Activated CD4-positive, alpha-beta T cell treated with anti-CD3 and anti-CD28 coated beads, Interleukin-2, amount 50 U/mL, for 48 hours (primary cell): ENCODE data around the gene MAST4.

Experiments used
- DNase-seq, 2 experiments: peaks; one replicate each; pipeline ENCODE4 v3.0.0-alpha.2; 2020

Gene MAST4

DNA sequence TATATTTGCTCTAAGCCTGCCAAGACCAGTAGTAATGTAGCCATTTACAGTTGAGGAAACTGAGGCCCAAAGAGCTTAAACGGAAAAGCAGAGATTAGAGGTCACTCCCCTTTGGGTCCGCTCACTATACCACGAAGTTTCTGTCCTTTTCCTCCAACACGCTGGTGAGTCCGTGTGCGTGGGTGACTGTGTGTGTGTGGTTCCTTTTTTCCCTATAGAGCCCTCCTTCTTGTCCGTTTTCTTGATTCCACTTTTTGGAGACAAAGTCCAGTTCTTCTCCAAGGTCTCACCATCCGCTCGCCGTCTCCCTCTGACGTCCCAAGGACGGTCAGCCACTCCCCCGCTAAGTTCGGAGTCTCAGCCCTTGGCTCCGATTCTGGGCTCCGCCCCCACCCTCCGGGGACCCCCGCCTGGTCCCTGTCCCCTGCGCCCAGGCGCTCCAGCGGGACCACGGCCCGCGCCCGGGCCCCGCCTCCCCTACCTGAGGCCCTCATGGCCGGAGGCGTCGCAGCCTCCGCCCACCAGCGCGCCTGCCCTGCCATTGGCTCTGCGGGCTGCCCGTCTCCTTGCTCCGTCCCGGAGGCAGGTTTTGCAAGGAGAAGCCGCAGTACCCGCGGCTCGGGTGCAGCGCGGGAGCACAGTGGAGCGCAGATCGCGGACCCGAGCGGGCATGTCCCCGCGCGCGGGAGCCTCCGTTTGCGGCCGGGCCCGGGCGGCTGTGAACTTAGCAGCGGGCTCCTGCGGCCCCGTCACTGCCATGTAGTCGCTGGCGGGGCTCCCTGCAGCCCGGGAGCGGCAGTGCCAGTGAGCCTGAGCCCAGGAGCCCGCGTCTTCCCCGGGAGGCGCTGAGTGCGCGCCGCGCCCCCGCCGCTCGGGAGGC, at the start of gene MAST4:
TSS of gene MAST4 (plus strand) at position 638 of the 880 bp plus-strand sequence. CDS start 263 bp downstream, outside the sequence.
- DNase-seq: peak; percentile 76 to 80

DNA sequence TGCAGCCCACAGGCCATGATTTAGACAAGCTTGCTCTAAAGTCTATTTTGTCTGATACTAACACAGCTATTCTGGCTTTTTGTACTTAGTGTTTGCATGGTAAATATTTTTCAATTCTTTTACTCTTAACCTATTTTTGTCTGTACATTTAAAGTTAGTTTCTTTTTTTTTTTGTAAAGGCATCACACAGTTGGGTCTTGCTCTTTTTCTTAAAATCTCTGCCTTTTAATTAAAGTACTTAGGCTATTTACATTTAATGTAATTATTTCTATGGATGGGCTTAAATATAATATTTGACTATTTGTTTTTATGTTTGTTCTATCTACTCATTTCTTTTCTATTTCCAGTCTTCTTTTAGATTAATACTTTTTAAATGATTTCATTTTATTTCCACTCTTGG, 49.7 kb upstream of the MAST4 start:
- no peak for DNase-seq

DNA sequence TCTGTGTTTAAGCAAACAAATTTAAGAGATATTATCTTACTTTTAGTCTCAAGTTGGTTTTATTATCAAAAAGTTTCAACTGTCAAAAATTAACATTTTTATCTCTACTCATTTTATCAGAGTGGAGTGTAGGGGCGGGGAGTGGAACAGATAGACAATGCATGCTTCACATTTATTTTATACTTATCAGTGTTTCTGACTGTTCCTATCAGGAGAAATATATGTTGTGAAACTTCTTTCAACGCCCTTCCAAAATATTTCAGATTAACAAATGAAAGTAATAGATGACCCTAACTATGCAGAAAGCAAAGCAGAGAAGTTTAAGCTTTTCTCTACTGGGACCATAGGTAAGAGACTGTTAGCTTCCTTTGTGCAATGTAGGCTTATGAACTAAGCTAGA, 44.9 kb upstream of the MAST4 start:
- no peak for DNase-seq

DNA sequence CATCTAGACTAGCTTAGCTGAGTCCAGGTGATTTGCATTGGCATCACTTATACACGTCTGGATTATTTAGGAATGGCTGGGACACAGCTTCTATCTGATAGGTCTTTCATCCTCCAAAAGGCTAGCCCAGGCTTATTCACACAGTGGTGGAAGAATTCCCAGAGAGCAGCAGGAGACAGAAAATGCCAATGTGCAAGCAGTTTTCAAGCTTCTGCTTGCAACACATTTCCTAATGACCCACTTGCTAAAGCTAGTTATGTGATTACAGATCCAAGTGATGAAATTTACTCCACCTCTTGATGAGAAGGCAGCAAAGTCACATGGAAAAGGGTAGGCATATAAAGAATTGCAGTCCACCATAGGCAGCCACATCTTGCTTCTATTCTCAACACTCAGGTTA, 44.2 kb upstream of the MAST4 start:
- DNase-seq: no peak

DNA sequence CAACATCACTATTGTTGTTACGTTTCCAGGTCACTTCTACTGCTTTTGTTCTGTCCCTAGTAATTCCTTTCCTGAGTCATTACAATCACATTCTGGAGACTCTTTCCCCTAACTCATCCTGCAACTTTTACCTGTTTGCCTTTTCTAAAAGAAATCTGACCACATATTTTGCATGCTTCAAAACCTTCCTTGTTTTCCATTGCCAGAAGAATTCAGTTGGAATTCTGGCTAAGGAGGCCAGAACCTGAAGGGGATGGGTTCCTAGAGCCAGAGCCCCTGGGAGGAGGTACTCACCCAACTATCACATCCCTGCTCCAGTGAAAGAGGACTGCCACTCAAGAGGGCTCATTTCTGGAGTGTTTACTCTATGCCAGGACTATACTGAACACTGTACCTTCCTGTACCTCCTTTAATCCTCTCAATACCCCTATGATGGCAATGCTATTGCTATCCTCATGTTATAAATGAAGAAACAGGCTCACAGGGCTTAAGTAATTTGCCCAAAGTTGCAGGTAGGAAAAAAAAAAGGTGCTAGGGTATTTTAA, 42.8 kb upstream of the MAST4 start:
- DNase-seq: no peak

DNA sequence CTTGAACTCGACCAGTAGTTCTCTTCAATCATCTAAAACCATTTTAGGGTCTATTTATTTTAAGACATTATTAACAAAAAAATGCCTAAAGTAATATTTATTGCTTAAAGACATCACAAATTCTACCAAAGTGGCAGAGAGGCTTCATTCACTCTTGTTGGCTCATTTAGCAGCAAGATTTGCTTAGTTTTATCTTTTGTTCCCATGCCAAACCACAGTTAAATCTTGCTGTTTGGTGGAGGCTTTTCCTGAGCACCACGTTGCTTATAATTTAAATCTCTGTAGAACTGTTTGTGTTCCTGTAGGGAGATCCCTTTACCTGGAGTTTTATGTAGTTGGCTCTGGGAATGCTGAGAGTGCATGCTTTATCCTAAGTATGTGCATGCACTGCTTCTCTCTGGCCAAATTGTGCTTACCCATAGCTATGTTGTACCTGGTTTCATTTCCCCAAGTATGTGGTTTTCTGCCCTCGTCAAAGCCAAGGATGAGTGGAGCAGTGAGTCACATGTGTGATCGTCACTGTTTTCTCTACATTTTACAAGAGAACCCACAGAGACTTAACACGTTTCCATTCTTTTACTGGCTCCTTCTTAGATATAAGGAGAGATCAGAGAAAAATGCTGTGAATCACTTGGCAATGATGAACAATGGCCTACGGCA, 42.1 kb upstream of the MAST4 start:
- peak; percentile 15 to 37 for DNase-seq

DNA sequence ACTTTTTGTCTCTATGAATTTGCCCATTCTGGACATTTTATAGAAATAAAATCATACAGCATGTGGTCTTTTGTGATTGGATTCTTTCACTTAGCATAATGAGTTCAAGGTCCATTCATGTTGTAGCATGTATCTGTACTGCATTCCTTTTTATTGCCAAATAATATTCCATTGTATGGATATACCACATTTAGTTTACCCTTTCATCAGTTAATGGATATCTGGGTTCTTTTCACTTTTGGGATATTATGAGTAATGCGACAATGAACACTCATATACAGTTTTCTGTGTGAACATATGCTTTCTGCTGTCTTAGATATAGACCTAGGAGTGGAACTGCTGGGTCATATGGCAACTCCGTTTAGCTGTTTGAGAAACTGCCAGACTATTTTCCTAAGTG, 41.3 kb upstream of the MAST4 start:
- no peak for DNase-seq

DNA sequence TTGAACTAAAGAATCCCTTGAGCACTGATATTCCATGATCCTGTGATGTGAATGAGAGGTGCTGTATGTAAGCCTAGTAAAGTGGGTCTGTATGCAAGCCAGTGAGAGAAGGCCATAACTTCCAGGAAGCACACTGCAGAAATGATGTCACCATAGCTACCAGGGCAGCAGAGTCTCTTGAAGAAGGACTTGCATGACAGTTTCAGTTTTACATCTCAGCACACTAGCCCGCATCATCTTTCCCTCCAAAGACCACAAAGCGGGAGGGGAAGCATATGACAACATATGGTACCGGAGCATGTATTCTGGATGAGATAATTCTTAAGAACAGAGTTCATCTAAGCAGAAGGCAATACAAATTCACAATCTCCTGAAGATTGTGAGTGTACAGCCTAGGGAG, 37.6 kb upstream of the MAST4 start:
- DNase-seq: peak in 1 of 2 experiments; percentile 7

DNA sequence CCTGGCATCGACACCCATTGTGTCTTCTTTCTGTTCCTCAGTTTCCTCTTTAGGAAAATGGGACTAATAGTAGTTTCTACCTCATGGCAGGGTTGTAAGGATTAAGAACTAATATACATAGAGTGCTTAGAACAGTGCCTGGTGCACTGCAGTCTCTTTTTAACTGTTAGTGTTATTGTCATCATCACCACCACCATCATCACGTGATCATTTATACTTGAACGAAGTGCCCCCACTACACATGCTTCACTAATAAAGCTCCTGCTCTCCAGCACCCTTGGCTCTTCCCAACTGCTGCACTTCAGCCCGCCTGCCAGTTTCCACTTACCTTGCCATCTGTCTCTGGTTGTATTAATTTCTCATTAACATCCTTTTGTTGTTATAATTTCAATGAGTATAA, 35.8 kb upstream of the MAST4 start:
- no peak for DNase-seq

DNA sequence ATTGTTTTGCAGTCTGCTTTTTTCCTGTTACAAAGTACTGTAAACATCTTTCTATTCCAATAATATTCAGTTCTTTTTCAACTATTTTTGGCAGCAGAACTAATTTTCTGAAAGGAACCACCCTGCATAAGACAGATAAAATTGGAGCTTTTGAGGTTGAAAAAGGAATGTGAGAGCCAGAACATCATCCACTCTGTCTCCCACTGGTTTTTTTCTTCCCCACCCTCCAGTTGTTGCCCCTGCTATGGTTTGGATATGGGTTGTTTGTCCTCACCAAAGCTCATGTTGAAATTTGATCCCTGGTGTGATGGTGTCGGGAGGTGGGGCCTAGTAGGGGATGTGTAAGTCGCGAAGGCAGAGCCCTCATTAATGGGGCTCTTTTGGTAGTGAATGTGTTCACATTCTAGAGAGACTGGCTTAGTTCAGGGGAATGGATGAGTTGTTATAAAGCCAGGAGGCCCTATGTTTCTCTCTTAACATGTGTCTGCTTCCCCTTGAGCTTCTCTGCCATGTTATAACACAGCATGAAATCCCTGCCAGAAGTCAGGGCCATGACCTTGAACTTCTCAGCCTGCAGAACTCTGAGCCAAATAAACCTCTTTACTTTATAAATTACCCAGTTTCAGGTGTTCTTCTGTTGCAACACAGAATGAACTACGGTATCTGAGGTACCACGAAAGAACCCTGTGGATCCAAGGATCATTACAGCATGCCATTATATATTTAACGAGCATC, 34.8 kb upstream of the MAST4 start:
- DNase-seq: no peak

DNA sequence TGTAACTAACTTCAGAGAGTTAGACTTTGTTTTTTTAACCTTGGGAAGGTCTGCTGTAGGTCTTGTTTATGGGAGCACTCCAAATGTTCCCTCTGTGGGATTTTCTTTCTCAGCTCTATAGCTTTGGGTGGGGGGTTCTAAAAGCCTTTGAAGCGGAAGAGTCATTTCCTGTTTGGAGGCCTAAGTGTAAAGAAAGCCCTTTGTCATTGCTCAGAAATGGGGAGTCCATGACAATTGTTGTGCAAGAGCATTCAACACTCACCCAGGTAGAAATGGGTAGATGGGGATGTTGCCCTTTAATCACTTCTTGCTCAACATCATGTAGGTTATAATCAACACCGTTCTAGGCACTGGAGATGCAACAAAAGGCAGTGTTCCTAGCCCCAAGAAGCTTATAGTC, 30.3 kb upstream of the MAST4 start:
- no peak for DNase-seq

DNA sequence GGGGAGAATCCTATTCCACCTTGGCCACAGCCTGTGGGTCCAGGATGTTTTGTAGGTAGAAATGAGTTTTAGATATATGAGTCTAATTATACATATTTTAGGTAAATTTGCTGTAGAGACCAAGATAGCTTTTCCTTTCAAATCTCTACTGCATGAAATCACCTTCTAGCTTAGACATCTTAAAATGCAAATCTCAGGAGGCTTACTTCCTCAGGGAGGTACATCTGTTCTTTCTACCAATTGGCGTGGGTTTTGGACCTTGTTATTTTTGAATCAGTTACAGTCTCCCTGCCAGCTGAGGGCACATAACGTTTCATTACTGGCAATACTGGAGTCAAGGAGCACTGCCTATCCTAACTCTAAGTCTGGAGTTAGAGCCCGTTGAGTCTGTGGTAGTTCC, 28.7 kb upstream of the MAST4 start:
- DNase-seq: no peak

DNA sequence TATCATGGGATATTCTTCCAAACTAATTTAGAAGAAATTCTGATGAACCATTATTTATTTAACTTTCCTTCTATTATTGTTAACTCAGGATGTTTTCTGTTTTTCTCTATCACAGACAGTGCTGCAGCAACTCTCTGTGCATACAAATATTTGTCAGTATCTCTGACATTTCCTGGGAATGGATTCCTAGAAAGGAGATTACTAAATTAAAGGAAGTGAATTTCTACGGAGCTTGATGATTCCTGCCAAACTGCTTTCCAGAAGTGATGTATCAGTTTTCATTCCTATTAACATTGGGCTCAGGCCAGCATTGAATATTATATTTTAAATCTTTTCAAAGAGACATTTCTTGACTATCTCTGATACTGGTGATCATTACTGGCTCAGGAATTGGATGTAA, 26.0 kb upstream of the MAST4 start:
- DNase-seq: no peak

DNA sequence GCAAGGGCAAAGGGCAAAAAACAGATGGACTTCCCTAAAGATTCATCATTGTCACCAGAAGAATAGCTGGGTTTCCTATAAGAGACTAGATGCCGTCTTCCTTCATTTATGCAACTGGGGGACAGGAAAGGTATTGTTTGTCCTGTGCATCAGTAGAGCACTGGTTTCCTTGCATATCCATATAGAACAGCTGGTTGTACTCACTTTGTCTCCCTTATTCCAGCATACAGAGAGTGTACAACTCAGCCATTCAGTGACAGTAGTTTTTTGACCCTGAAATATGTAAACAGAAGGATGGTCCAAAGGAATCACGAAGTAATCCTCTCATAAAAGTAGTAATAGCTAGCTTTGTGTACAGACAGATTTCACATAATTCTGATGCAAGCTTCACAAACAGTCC, 22.5 kb upstream of the MAST4 start:
- no peak for DNase-seq

DNA sequence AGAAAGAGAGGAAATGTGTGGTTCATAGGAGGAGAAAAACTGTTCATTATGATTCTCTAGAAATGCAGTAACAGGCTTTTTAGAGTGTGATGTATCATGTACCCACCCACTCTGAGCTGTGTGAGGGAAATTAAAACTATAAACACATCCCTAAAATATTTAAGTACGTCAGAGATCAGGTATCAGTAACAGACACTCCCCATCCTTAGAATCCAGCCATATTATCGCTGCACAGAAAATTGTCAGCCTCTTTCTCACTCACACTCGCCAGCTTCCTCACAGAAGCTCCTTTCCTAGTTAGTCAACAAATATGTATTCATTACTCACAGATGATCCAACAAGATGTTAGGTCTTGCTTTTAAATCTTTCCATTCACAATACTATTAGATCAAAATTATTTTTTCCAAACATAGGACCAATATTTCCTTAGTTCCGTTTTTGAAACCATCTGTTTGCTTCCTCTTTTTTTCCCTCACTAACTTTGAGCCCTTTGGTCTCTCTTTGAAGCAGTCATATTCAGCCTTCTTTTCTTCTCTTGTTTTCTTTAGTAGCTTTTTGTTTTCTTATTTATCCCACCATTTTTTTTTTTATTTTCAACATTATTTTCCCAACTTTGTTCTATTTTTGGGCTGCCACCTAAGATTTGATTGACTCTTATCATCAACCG, 13.6 kb upstream of the MAST4 start:
- DNase-seq: no peak

DNA sequence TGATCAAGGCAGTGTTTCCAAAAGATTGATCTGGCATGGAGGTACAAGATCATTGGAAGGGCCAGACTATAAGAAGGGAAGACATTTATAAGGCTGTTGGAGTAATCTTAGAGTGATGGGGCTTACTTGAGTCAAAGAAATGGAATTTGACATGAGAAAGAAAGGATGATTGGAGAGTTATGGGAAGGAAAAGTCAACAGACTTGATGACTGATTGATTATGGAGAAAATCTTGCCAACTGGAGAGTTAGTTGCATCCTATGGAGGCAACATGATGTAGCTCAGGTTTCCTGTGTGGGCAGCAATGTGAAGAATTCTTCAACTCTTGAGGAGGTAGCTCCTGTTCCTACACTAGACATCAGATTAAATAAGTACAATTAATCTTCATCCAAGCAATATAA, 10.9 kb upstream of the MAST4 start:
- DNase-seq: no peak

DNA sequence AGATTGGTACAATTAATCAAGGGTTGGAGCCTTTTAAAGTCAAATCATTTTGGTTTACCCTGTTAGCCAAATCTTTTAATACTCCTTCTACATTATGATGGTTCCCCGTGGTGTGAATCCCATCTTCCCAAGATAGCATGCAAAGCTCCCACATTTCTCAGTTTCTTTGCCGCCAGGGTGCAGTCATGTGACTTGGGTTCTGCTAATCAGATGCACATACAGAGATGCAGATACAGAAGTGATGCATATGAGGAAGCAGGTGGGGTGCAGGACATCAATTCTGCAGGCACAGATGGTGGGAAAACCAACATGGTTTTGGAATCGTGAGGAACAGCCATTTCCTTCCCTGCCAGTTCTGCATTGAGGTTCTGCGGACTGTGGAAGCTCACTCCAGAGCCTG, 8.4 kb upstream of the MAST4 start:
- DNase-seq: no peak

DNA sequence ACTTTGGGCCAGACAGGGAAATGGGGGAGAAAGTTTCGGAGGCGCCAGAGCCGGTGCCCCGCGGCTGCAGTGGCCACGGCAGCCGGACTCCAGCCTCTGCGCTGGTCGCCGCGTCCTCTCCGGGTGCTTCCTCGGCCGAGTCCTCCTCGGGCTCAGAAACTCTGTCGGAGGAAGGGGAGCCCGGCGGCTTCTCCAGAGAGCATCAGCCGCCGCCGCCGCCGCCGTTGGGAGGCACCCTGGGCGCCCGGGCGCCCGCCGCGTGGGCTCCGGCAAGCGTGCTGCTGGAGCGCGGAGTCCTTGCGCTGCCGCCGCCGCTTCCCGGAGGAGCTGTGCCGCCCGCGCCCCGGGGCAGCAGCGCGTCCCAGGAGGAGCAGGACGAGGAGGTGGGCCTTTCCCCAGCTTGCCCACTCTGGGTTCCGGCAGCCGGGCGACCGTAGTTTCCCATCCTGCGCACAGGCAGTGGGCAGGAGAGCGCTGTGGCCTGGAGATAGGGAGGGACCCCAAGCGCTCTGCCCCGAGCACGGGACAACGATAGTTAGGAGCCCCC, 516 bp downstream of the MAST4 start:
- DNase-seq: peak; percentile 13 to 17

DNA sequence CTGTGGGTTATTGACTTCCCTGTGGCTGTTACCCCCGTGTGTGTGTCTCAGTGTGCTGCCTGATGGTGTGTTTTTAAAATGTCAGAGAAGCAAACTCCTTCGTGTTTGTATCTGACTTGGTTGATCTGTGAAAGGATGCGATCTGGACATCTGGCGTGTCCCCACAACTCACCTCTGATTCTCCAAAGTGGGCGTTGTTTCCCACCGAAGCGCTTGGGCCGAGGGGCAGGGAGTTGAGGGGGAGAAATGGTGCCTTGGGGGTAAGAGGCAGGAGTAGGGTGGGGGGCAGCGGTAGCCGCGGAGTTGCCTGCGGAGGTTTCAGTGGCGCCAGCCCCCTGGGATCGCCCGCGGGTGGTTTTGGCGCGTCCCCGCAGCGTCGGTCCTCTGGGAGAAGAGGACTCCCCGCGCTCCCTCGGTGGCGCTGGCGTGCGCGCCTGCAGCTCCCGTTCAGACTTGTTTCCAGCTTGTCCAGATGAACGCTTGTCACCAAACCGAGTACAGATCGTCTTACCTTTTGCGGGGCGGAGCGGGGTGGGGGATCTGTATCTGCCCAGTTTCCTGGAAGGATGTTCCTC, 1.1 kb downstream of the MAST4 start:
- peak in 1 of 2 experiments; percentile 9 for DNase-seq

DNA sequence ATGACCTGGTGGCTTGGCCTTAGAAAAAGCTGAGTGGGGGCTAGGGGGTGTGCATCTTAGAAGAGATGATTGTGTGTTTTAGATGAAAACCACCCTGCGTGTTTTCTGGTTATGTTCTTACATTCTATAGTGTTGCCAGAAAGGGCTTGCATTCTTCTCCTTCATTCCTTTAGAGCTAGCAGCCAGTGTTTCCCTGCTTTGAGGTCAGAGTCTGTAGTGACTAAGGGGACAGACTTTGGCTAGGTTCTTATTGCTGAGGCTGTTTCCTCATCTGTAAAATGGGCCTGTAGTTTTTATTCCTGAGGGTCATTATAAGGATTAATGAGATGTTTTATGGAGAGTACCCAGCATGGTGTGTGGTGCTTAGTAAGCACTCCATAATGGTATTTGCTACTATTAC, 6.4 kb downstream of the MAST4 start:
- DNase-seq: no peak

DNA sequence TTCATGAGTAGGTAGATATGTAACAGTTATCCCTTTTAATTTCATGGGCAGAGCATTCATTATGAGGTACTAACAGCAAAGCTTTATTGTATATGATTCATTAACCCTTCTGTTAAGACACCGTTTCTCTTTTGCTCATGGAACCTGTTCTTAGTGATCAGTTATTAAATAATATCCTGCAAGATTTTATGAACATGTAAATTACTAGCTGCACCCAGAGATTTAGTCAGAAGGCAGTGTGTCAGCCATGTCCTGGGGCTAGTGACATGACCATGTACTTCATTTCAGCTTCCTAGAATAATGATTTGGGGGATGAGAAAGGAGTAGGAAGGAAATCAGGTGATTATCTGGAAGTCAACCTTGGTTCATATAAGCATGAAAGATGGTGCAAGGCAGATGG, 7.0 kb downstream of the MAST4 start:
- no peak for DNase-seq

DNA sequence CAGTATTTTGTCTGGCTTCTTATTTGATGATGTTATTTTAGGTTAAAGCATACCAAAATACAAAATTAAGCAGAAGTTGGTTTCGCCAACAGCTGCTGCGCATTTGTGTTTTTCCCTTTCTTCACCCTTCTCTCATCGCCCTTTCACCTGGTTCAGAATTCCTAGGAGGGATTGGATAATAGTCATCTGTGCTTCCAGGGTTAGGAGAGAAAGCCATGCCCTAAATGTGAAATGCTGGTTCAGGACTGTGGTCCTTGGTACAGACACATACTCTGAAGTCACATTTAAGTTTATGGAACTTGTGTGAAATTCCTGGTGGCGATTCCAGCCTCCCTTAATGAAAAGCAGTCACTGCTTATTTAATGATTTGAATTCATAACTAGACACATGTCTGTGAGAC, 7.7 kb downstream of the MAST4 start:
- DNase-seq: no peak
